ENCODE results near the gene SWAP70.
"Not testable (repeated sequence)": the region's sequence is repeated elsewhere in the genome, so short reads cannot be mapped to it uniquely, and the experiment has no call there.

Gene SWAP70

DNA sequence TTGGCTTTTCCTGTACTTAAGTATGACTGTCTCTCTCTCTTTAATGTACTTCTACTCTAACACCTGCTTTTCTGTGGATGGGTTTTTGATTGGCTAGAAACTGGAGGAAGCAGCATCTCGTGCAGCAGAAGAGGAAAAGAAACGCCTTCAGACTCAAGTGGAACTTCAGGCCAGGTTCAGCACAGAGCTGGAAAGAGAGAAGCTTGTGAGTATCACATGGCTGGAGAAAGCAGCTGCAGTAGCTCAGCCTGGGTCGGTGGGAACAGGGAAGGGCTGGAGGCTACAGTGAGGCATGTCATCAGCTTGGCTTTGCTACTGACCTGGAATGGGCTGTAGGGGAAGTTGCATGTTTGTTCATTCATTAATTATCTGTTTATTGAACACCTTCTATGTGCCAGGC lies 74.2 kb downstream of the SWAP70 start:
- Histone ChIP-seq H3K27ac (ENCODE audit: low read depth, low read length, severe bottlenecking) (no peak overlapping the region), H3K36me3 (ENCODE audit: control insufficient read depth, insufficient read depth, low read length) (peaks cover 91% of the 10 kb centered on the region), H3K9me3 (ENCODE audit: control insufficient read depth, low read length) (no peaks in the 10 kb centered on the region), H3K4me1 (ENCODE audit: control insufficient read depth, insufficient read depth, low read length, poor library complexity, severe bottlenecking) (peaks cover 5% of the 10 kb centered on the region), H3K4me3 (ENCODE audit: extremely low read depth, insufficient read depth, low read length, poor library complexity, severe bottlenecking) (no peak overlapping the region)
- WGBS, 2 experiments (ENCODE audit: insufficient coverage in 2 of 2): 68 to 100% methylated on average over 1 to 3 of the region's 3 CpGs

DNA sequence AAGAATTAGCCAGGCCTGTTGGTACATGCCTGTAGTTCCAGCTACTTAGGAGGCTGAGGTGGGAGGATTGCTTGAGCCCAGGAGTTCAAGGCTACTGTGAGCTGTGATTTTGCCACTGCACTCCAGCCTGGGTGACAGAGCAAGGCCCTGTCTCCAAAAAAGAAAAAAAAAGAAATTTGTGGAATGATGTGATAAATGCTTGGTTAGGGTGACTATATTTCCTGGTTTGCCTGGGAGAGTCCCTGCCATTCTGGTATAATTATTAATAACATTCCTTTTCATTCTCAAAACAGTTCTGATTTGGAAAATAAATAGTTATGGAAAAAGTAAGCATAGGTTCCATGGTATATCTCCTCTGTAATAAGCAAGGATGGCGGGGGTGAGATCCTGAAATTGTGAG lies 74.8 kb downstream of the SWAP70 start:
- peaks cover 5% of the 10 kb centered on the region for H3K4me1 ChIP-seq (ENCODE audit: control insufficient read depth, insufficient read depth, low read length, poor library complexity, severe bottlenecking)
- H3K27ac ChIP-seq (ENCODE audit: low read depth, low read length, severe bottlenecking): no peak overlapping the region
- 89 to 100% methylated on average over 1 of the region's 1 CpG for WGBS, 2 experiments (ENCODE audit: insufficient coverage in 2 of 2)
- H3K9me3 ChIP-seq (ENCODE audit: control insufficient read depth, low read length): no peaks in the 10 kb centered on the region
- H3K4me3 ChIP-seq (ENCODE audit: extremely low read depth, insufficient read depth, low read length, poor library complexity, severe bottlenecking): no peak overlapping the region
- H3K36me3 ChIP-seq (ENCODE audit: control insufficient read depth, insufficient read depth, low read length): peaks cover 87% of the 10 kb centered on the region

DNA sequence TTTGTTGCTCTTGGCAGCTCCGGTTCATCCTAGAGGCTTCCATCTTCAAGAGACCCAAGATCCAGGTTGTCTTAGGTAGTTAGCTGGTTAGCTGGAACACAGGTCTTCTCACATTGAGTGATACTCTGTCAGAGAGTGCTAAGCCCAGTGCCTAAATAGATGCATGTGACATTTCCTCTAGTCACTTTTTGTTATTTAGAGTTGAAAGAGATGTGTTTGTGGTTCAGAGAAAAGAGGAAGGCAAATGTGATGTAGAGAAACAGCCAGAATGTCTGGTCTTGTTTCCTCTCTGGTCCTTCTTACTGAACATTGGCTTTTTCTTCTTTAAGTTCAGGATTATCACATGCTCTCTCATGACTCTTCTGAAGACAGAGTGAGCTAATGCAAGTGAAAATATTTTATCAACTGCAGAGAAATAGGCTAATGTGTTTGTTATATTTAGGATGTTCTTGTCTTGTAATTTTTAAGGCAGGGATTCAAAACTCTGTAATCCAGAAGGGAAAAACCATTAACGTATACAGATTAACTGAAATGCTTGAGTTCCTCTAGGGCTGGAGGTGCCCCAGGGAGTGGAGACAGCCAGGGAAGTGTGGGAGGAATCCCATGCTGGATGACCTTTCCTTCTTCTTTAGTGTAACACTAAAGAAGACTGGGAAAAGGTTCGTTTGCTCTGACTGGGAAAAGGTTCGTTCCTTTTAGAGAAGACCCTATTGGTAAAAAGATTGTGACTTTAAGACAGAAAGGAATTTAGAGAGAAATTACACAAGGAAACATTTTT lies 75.4 kb downstream of the SWAP70 start:
- Histone ChIP-seq H3K4me3 (ENCODE audit: extremely low read depth, insufficient read depth, low read length, poor library complexity, severe bottlenecking) (no peak overlapping the region), H3K9me3 (ENCODE audit: control insufficient read depth, low read length) (no peaks in the 10 kb centered on the region), H3K36me3 (ENCODE audit: control insufficient read depth, insufficient read depth, low read length) (peaks cover 85% of the 10 kb centered on the region), H3K27ac (ENCODE audit: low read depth, low read length, severe bottlenecking) (no peak overlapping the region), H3K4me1 (ENCODE audit: control insufficient read depth, insufficient read depth, low read length, poor library complexity, severe bottlenecking) (peaks cover 5% of the 10 kb centered on the region)
- 95 to 97% methylated on average over 4 of the region's 4 CpGs for WGBS, 2 experiments (ENCODE audit: insufficient coverage in 2 of 2)

DNA sequence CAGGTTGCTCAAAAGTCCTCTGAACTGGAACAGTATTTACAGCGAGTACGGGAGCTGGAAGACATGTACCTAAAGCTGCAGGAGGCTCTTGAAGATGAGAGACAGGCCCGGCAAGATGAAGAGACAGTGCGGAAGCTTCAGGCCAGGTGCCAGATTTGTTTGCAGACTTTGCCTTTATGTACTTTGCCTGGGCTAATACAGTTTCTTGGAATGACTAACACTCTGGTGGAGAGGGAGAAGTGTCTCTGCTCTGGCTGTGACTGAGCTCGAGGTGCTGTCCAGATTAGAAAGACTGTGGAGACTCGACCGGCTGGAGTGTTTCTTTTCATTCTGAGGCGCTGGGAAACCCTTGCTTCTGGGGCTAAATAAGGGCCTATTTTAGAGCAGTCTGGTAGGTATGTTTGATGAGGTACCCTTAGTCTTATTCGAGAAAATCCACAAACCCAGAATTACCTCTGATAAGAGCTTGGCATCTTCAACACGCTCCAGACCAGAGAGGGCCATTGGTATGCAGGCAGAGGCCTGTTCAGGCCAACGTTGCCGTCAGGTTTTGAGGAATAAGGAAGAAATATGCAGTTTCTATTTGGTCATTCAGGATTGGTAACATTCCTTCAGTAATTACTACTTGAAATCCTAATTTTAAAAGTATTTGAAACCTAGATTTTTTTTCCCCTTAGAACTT lies 76.5 kb downstream of the SWAP70 start:
- Histone ChIP-seq H3K4me1 (ENCODE audit: control insufficient read depth, insufficient read depth, low read length, poor library complexity, severe bottlenecking) (peaks cover 5% of the 10 kb centered on the region), H3K4me3 (ENCODE audit: extremely low read depth, insufficient read depth, low read length, poor library complexity, severe bottlenecking) (no peak overlapping the region), H3K27ac (ENCODE audit: low read depth, low read length, severe bottlenecking) (no peak overlapping the region), H3K36me3 (ENCODE audit: control insufficient read depth, insufficient read depth, low read length) (peaks cover 84% of the 10 kb centered on the region), H3K9me3 (ENCODE audit: control insufficient read depth, low read length) (no peaks in the 10 kb centered on the region)
- 96 to 99% methylated on average over 8 to 10 of the region's 12 CpGs for WGBS, 2 experiments (ENCODE audit: insufficient coverage in 2 of 2)

DNA sequence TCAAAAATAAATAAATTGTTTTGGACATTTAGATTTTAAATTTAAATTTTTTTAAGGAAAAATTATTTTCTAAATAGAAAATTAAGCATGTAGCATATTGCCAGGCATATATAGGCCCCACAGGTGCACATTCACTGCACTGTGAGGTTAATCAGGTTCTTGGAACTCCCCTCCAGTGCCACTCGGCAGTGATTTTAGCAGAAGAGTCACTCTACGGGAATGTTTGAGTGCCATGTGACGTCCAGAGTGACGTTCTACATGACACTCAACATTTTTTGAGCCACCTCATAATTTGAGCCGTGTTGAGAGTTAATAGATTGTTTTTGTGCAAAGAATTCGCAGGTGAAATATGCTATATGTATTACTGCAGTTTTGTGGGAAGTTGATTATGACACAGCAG lies 77.4 kb downstream of the SWAP70 start:
- 93 to 96% methylated on average over 4 to 5 of the region's 6 CpGs for WGBS, 2 experiments (ENCODE audit: insufficient coverage in 2 of 2)

DNA sequence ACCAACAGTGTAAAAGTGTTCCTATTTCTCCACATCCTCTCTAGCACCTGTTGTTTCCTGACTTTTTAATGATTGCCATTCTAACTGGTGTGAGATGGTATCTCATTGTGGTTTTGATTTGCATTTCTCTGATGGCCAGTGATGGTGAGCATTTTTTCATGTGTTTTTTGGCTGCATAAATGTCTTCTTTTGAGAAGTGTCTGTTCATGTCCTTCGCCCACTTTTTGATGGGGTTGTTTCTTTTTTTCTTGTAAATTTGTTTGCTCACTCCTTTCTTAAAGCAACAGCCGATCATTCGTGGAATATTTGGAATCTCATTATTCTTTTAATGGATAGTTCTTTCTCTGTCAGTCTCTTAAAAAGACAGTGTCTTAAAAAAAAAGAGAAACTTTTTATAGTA lies 79.6 kb downstream of the SWAP70 start:
- WGBS, 2 experiments (ENCODE audit: insufficient coverage in 2 of 2): no CpG with 5 or more reads among the region's 3 CpGs
- H3K36me3 ChIP-seq (ENCODE audit: control insufficient read depth, insufficient read depth, low read length): peaks cover 87% of the 10 kb centered on the region
- not testable (repeated sequence) for H3K9me3 ChIP-seq (ENCODE audit: control insufficient read depth, low read length); H3K4me1 ChIP-seq (ENCODE audit: control insufficient read depth, insufficient read depth, low read length, poor library complexity, severe bottlenecking); H3K27ac ChIP-seq (ENCODE audit: low read depth, low read length, severe bottlenecking); H3K4me3 ChIP-seq (ENCODE audit: extremely low read depth, insufficient read depth, low read length, poor library complexity, severe bottlenecking)

More for the DNA sequence above, 77.4 kb downstream of the SWAP70 start:
- no peak overlapping the region for H3K27ac ChIP-seq (ENCODE audit: low read depth, low read length, severe bottlenecking)
- H3K4me3 ChIP-seq (ENCODE audit: extremely low read depth, insufficient read depth, low read length, poor library complexity, severe bottlenecking): no peak overlapping the region
- no peaks in the 10 kb centered on the region for H3K9me3 ChIP-seq (ENCODE audit: control insufficient read depth, low read length)
- peaks cover 5% of the 10 kb centered on the region for H3K4me1 ChIP-seq (ENCODE audit: control insufficient read depth, insufficient read depth, low read length, poor library complexity, severe bottlenecking)
- peaks cover 86% of the 10 kb centered on the region for H3K36me3 ChIP-seq (ENCODE audit: control insufficient read depth, insufficient read depth, low read length)

DNA sequence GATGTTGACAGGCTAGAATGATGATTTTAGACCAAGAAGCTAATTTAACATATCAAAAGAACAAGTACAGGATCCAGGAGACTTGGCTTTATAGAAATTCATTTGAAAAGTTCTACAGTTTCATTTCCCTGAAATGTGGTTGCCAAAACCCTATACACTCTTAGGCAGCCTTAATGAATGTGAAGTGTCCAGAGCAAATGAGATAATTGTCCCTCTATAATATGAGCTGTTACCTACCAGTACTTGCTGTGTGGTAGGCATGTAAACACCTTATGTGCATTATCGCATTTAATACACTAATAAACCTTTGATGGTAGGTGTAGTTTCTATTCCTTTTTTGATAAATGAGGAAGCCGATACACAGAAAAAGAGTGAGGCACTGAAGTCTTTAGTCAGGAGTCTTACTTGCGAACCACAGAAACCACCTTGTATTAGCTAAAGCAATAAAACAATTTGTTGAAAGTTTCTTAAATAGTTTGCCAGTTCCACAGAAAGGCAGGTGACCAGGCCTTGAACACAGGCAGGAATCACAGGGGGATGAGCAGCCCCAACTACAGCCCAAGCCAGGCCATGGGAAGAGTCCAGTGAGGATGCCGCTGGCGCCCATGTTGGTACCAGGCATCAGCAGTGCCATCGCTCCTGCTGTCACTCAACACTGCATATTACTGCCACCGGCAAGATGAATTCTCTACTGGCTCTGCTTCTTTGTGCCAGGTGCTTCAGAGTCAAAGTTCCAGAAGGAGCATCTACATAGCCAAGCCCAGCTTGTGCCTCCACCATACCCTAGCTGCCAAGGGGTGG lies 81.7 kb downstream of the SWAP70 start:
- H3K4me1 ChIP-seq (ENCODE audit: control insufficient read depth, insufficient read depth, low read length, poor library complexity, severe bottlenecking): no peaks in the 10 kb centered on the region
- no peak overlapping the region for H3K4me3 ChIP-seq (ENCODE audit: extremely low read depth, insufficient read depth, low read length, poor library complexity, severe bottlenecking)
- H3K36me3 ChIP-seq (ENCODE audit: control insufficient read depth, insufficient read depth, low read length): peaks cover 87% of the 10 kb centered on the region
- 87 to 88% methylated on average over 5 of the region's 7 CpGs for WGBS, 2 experiments (ENCODE audit: insufficient coverage in 2 of 2)
- H3K27ac ChIP-seq (ENCODE audit: low read depth, low read length, severe bottlenecking): no peak overlapping the region
- H3K9me3 ChIP-seq (ENCODE audit: control insufficient read depth, low read length): no peaks in the 10 kb centered on the region

DNA sequence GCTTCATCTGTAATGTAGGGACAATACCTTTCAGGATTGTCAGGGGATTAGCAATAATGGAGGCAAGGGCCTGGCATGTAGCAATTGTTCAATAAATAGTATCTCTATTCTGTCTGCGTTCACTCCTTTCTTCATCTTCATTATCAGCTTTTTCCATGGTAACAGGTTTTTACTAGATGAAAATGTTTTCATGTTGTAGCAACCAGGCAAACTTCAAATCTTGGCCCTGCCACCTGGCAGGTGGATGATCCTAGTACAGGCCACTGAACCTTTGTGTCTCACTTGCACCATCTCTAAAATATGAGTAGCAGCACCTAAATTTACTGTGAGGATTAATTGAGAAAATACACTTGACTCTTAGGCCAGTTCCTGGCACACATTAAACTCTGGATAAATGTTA lies 83.4 kb downstream of the SWAP70 start:
- Histone ChIP-seq H3K4me3 (ENCODE audit: extremely low read depth, insufficient read depth, low read length, poor library complexity, severe bottlenecking) (no peak overlapping the region), H3K36me3 (ENCODE audit: control insufficient read depth, insufficient read depth, low read length) (peaks cover 85% of the 10 kb centered on the region), H3K9me3 (ENCODE audit: control insufficient read depth, low read length) (no peaks in the 10 kb centered on the region), H3K27ac (ENCODE audit: low read depth, low read length, severe bottlenecking) (no peak overlapping the region), H3K4me1 (ENCODE audit: control insufficient read depth, insufficient read depth, low read length, poor library complexity, severe bottlenecking) (no peaks in the 10 kb centered on the region)
- no CpG with 5 or more reads among the region's 1 CpG for WGBS, 2 experiments (ENCODE audit: insufficient coverage in 2 of 2)

DNA sequence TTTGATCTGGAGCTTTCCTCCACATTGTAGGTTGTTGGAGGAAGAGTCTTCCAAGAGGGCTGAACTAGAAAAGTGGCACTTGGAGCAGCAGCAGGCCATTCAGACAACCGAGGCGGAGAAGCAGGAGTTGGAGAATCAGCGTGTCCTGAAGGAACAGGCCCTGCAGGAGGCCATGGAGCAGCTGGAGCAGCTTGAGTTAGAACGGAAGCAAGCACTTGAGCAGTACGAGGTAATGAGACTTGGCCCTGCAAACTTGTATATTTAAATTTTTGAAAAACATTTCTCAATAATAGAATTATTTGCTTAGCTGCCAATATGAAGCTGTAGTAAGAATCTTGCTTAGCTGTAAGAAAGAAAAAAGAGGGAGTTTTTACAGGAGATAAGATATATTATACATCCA lies 84.0 kb downstream of the SWAP70 start:
- Histone ChIP-seq H3K36me3 (ENCODE audit: control insufficient read depth, insufficient read depth, low read length) (peaks cover 82% of the 10 kb centered on the region), H3K4me3 (ENCODE audit: extremely low read depth, insufficient read depth, low read length, poor library complexity, severe bottlenecking) (no peak overlapping the region), H3K9me3 (ENCODE audit: control insufficient read depth, low read length) (no peaks in the 10 kb centered on the region), H3K4me1 (ENCODE audit: control insufficient read depth, insufficient read depth, low read length, poor library complexity, severe bottlenecking) (no peaks in the 10 kb centered on the region), H3K27ac (ENCODE audit: low read depth, low read length, severe bottlenecking) (no peak overlapping the region)
- 82 to 86% methylated on average over 3 of the region's 5 CpGs for WGBS, 2 experiments (ENCODE audit: insufficient coverage in 2 of 2)

DNA sequence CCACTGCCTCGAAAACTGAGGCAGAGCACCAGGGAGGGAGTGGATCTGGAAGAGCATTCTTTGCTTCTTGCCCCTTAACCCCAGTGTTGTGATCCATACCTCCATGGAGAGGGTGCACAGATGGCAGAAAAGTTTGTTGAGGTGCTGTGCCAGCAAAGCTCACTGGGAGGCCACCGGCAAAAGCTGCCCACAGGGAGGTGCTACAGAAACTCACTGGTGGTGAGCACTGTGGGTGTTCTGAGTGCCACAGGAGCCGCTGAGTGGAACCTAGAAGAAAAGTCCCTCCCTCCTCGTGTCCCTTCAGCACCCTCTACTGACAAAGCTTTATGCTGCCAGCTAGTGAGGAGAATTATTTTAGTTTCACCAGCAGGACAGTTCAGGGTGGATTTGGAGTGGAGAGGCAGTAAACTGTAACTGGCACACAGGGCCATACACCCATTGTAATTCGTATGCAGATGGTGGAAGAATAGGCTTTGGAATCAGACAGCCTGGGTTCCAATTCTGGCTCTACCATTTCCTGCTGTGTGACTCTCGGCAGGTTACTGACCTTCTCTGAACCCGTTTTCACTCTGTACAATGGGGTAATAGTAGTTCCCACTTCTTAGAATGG lies 84.6 kb downstream of the SWAP70 start:
- 76 to 82% methylated on average over 3 to 4 of the region's 7 CpGs for WGBS, 2 experiments (ENCODE audit: insufficient coverage in 2 of 2)
- peaks cover 3% of the 10 kb centered on the region for H3K4me1 ChIP-seq (ENCODE audit: control insufficient read depth, insufficient read depth, low read length, poor library complexity, severe bottlenecking)
- peaks cover 82% of the 10 kb centered on the region for H3K36me3 ChIP-seq (ENCODE audit: control insufficient read depth, insufficient read depth, low read length)
- no peak overlapping the region for H3K27ac ChIP-seq (ENCODE audit: low read depth, low read length, severe bottlenecking)
- no peaks in the 10 kb centered on the region for H3K9me3 ChIP-seq (ENCODE audit: control insufficient read depth, low read length)
- H3K4me3 ChIP-seq (ENCODE audit: extremely low read depth, insufficient read depth, low read length, poor library complexity, severe bottlenecking): no peak overlapping the region
